Measurements from ENCODE around the gene SH2B3.
"Not testable (repeated sequence)": the region's sequence is repeated elsewhere in the genome, so short reads cannot be mapped to it uniquely, and the experiment has no call there.

The SH2B3 gene

GRCh38 chr12:111467092-111467856, 61.6 kb downstream of the SH2B3 start:
- no peak for DNase-seq

- no peak for DNase-seq
Measured at GRCh38 chr12:111467857-111468241, 62.1 kb downstream of the SH2B3 start.

- DNase-seq = no peak
Measured at GRCh38 chr12:111469401-111469800, 63.7 kb downstream of the SH2B3 start.

DNA sequence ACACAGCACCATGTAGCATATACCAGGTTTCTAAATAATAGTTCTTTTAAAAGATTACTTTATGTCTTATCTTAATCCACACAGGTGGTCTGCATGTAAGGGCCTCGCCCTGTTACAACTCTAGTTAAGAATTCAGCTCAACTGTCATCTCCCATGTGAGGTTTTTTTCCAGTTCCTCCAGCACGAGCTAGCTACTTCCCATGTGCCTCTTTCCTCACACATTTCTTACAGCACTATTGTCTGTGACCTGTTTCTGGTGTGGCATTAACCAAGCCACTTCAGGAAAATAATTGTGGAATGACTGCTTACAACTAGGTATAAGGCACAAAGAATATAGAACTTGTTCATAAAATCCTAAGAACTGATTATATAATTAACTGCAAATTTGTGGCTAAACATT, 65.5 kb downstream of the SH2B3 start:
- DNase-seq = no peak

DNA sequence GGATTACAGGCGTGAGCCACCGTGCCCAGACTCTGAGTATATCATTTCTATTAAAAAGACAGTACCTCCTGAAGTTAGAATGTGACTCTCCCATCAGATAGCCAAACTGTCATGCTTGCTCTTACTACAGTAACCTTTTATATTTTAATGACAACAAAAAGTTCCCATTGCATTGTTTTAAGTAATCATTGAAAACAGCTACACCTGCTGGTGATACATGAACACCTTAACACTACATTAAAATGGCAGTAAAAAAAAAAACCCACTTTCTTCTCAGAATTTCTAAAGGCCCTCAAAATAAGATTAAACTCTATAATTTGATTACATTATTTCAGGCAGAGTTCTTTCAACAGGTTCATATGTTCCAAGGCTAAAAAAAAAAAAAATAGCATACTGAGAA, 76.7 kb downstream of the SH2B3 start:
- DNase-seq = no peak

DNA sequence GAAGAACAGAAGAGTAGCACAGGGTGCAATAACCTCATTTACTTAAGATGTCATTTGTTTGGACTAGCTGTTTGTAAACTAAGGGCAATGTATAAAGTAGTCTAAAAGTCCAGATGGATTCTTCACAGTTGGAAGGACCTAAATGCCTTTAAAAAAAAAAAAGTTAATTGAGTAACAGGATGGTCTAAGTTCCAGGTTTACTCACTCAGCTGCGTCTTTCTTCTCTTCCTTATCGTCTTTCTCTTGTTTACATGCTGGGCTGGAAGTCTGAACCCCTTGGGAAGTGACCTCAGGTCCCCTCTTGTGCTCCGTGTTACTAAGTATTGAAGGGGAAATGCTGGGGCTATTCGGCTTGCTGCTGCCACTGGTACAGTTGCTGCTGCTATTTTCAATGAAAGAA, 82.5 kb downstream of the SH2B3 start:
- no peak for DNase-seq

DNA sequence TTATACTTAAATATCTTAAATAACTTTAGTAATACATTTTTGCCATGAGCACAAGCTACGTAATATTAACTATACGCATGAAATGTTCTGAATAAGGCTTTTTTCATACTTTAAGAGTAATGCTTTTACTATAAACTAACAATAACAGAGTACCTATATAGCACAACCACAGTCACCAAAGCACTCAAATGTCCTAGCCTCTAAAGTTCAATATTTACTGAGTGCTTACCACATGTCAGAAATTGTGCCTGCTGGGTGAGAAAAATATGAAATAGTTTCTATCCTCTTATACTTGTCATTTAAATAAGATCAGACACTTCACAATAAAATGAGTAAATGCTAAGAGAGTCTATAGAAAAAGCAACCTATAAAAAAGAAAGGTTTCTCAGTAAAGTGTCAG, 83.1 kb downstream of the SH2B3 start:
- no peak for DNase-seq

- not testable (repeated sequence) for DNase-seq
Measured at GRCh38 chr12:111492979-111493378, 87.3 kb downstream of the SH2B3 start.

- DNase-seq = no peak
Measured at GRCh38 chr12:111494676-111495075, 89.0 kb downstream of the SH2B3 start.

All from stimulated activated CD4-positive, alpha-beta T cell treated with anti-CD3 and anti-CD28 coated beads, Interleukin-15, amount 100 ng/mL, for 24 hours (primary cell).